HG02884 (cell line): Measurements from ENCODE around the gene GLRX5.
"Not testable (repeated sequence)": the region's sequence is repeated elsewhere in the genome, so short reads cannot be mapped to it uniquely, and the experiment has no call there.

Source experiments
- ATAC-seq: cut with Tn5 transposase; IDR thresholded peaks from one replicate; pipeline ENCODE4 v1.9.1; 2021; ENCODE audit warnings: mild to moderate bottlenecking, moderate library complexity; ENCODE audit not compliant: unreplicated experiment

GLRX5 gene

DNA sequence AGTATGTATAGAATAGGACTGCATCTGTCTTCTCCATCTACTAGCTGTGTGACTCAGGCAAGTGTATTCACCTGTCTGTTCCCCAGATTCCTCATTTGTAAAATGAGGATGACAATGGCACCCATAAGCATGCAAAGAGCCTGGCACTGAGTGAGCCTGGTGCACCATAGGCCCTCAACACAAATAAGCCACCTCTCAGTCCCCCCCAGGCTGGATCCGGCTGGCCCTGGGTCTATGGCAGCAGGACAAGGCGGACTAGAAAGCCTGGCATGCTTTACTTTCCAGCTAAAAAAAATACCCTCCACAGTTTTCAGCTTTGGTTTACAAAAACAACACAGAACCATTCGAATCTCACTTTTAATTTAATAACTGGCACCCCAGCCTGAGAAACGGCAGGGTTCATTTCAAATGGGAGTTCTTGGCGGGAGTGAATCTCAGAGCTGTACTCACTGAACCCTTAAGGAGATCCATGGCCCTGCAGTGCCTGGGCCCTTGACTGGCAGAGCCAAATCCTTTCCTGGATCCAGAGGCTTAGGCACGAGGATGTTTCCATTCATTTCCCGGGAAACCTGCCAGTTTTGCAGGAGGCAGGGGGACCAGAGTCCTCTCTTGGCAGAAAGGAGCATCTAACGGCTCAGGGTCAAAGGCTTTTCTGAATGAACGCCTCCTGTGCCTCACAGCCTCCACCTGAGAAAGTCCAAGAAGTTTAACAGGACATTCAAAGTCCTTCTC is 36.1 kb upstream of the GLRX5 start:
- no peak for ATAC-seq

DNA sequence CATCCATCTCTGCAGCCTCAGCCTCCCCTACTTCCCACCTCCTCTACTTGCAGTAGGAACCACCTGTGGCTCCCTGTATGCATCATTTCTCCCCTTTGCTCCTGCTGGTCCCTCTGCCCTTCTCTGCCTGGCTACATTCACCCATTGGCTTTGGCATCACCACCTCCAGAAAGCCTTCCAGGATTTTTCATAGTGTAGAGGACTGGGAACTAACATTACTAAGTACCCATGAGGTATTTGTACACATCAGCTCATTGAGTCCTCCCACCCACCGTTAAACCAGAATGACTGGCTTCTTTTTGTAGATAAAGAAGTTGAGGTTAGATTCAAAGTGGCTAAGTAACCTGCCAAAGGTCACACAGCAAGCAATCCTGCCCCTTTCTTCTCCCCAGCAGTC is 35.5 kb upstream of the GLRX5 start:
- no peak for ATAC-seq

DNA sequence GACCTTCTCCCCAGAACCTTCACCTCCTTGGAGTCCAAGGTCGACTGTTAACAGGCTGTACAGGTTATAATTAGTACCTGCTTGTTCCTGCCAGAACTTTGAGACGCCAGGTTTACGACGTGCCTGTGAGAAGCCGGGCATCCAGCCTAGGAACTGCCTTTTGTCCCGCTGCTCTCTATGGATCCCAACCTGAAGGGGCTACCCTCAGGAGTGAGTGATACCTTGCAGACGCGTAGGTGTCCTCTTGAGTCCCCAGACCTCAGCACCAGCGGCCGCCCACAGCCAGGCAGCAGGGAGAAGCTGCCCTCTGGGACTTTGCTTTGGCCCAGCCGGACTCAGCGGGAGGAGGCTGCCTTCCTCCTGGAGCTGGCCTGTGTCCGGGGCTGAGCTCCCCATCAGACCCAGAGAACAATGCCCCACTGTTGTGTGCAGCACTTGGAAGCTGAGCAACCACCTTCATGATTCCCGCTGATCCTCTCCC is 34.6 kb upstream of the GLRX5 start:
- ATAC-seq, result no peak

DNA sequence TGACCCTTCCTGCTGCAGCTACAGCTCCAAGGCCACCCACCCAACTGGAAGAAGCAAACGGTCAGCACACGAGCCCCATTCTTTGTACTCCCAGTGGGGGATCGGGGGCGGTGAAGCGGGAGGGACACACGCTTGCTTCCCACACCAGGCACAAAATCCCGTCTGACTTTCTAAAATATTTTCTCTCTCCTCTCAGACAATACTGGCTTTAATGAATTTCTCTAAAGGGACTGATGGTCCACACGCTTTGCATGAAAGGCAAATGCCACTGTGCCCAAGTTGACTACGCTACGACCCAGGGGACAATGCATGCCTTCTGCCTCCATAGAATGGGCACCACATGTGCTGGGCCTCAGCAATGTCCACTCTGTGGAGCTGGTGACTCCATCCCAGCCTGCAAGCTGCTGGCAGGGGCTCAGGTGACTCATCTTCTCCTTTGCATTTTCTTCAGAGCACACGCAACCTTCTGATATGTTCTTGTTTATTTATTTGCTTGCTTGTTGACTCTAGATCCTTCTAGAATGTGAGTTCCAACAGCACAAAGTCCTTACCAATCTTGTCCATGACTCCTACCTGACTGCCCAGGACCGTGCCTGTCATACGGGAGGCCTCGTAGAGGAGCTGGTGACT is 34.0 kb upstream of the GLRX5 start:
- ATAC-seq, result no peak

DNA sequence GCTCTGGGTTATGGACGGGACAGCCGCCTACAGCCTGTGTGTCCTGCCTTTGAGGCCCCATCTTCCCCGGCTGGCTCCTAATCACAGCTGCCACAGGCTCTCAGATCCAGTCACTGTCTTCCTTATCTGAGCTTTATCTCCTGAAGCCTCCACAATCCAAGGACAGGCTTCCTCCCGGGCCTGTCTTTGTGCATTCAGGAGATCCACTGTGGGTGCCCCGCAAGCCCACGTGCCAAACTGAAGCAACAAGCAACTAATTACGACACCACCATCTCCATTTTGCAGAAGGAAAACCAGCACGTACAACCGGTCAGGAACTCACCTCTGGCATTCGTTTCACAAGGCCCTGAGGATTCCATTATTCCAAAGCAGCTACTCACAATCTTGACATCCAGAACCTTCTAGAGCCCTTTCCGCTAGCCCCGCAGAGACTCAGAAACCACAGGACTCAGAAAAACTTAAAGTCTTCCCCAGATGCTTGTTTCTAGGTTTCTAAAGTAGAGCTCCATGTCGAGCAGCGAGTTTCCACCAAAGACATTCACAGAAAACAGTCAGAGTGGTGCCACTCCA is 32.4 kb upstream of the GLRX5 start:
- ATAC-seq, result no peak

DNA sequence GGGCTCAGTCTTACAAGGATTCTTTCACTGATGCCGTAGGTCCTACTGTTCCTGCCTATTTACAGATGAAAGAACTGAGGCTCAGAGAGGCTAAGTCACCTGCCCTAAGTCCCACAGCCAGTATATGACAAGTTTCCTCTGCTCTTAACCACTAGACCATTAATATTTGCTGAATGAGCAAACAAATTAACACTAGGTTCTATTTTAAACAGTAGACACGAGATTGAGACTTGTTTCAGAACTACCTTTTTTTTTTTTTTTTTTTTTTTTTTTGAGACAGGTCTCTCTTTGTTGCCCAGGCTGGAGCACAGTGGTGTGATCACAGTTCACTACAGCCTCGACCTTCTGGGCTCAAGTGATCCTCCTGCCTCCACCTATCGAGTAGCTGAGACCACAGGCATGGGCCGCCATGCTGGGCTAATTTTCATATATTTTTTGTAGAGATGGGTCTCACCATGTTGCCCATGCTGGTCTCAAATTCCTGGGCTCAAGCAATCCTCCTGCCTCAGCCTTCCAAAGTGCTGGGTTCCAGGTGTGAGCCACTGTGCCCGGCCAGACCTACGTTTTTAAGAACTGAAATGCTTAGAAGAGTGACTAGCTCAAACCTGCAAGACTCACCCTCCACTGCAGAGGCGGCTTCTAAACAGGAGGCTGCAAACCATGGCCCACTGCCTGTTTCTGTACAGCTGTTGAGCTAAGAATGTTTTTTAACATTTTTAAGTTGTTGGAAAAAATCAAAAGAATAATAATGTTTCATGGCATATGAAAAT is 31.3 kb upstream of the GLRX5 start:
- ATAC-seq, result peak; percentile 47

DNA sequence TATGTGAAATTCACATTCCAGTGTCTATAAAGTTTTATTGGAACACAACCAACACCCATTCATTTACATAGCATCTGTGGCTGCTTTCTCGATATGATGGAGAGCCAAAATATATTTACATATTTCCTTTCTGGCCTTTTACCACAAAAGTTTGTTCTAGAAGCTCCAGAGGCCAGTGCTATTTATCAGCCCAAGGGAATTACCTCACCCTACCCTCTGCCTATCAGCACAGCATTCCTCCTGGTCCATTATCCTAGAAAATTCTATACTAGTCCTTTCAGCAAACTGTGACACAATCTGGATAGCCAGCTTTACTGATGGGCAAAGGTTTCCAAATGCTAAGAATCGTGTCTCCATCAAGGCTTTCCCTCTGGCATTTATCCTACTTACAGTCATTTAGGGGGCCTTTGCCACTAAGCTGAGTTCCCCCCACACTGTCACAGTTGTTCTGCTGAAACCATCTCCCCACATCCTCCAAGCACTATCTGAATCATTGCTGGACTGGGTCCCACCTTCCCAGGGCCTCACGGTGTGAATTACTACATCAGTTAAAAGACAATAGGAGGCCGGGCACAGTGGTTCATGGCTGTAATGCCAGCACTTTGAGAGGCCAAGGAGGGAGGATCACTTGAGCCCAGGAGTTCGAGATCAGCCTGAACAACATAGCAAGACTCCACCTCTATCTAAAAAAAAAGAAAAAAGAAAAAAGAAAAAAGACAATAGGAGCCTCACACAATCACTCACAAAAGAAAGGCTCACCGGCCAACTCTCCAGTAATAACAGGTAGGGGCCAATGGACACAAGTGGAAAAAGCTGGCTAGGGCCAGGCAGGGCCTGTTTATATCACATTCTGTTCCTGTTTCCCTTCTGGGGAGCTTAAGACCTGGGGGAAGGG is 30.5 kb upstream of the GLRX5 start:
- ATAC-seq, result peak; percentile 44

DNA sequence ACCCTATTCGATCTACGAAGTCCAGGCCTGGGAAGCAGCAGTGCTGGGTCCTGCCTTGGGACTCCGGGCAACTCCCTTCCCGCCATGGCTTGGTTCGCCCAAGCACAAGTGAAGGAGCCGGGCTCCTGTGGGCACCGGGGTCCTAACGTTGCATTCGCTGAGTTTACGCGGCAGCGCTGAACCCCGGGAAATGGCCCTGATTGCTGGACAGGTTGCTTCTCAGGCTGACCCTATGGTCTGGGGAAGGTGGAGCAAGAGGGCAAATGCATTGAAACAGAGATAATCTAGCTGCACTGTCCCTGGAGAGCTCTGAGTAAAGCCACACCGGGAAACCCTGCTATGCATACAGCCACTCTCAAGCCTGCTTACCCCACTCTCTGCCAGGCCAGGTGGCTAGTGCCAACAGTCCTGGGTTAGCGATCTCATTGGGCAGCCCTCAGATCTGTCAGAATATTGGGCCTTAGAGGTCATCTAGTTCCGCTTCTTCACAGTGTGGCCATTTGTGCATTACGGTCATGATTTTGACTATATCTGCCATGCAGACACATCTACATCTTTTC is 29.7 kb upstream of the GLRX5 start:
- ATAC-seq, result no peak

DNA sequence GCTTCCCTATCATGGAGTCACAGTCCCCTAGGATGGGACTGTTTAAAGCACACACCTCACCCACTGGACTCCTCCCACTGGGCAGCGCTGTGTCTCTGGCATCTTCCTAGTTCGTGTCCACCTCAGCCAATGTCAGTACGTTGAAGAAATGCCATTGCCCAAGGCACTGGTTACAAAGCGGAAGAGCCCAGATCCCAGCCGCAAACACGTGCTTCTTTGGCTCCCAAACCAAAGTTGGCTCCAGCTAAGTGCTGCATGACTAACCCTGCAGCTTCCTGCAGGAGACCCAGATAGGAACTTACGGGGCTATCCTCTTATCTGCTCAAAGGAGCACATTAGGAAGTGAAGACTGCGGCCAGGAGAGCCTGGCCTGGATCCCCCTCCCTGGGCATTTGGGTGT is 27.7 kb upstream of the GLRX5 start:
- no peak for ATAC-seq

DNA sequence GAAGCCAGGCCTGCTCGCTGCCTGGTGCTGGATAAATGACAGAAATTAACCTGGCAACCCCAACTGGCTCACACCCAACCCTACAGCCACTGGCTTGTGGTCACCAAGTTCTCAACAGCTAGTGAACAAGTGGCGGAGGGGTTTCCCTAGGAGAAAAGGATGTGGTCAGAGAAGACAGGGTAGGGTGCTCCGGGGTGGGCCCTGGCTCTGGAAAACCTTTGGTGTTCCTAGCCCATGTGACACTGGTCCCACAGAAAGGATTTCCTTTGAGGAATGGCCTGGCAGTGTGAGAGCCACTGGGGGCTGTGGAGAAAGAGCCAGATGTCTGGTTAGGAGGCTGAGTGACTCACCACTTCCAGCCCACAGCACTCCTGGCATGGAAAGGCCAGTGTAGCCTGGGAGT is 27.1 kb upstream of the GLRX5 start:
- ATAC-seq, result no peak

DNA sequence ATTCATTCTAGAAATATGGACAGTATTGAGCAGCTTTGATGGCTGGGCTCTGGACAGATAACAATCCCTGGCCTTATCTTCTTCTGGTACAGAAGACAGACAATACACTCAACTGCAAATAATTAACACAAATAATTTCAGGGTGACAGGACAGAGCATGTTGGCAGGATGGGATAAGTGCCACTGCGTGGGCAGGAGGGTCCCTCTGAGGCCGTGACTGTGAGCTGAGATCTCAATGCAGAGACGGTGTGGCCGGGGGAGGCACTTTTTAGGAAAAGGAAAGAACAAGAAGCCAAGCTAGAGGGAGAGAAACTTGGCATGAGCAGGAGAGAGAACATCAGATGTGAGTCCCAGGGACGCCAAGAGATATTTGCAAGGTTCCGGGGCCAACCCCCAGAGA is 26.5 kb upstream of the GLRX5 start:
- ATAC-seq, result no peak

DNA sequence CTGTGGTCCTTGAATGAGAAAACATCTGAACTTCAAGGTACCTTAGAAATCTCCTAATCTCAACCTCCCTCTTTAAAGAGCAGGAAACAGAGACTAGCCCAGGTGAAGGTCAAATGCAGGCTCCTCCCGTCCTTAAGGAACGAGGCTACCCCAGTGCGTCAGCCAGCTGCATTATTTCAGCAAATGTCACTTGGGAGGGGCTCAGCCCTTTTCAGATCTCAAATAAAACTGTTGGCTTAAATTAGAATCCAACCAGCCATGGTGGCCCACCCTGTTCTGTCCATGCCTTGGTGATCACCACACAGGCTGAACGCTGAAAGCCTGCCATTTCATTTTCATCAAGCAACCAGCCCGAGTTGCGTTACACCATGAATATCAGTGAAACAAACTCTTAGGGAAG is 25.4 kb upstream of the GLRX5 start:
- ATAC-seq, result no peak

DNA sequence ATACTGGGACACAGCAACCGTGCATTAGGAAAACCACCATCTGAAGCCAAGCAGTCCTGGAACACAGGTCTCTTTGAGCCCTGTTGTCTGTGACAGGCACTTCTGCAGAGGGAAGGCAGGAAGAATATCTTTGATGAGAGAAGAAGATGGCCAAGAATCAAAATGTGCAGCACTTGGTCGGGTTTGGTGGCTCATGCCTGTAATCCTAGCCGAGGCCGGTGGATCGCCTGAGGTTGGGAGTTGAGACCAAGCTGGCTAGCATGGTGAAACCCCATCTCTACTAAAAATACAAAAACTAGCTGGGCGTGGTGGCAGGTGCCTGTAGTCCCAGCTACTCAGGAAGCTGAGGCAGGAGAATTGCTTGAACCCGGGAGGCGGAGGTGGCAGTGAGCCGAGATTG is 24.5 kb upstream of the GLRX5 start:
- ATAC-seq, result not testable (repeated sequence)

DNA sequence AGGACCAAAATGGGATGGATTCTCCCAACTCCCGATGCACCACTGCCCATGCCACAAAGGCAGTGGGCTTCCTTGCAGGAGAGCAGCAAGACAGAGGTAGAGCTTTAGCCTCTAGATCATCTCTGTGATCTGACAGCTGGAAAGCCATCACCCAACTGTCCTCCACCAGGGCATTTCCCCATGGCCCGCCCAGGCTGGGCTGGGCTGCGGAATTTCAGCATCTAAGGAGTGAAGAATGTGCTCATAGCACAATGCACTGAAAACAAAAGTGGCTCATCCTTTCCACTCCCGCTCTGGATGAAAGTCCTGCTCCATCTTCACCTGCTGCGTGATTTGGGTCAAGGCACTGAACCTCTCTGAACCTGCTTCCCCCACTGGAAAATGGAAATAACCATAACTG is 24.0 kb upstream of the GLRX5 start:
- no peak for ATAC-seq

DNA sequence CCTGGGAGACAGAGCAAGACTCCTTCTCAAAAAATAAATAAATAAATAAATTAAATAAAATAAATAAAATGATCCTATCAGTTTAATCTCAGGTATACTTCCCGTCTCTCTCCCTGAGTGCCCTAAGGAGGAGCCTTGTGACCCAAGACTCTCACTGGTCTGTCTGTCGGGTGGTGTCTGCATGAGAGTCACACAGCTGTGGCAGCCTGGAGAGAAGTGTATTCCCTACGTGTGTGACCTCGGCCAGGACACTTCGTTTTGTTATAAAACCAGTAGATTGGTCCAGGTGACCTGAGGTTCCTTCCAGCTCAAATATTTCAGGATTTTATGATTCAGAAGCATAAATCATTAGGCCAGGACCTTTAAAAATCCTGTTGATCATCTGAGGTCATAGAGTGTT is 23.2 kb upstream of the GLRX5 start:
- no peak for ATAC-seq

DNA sequence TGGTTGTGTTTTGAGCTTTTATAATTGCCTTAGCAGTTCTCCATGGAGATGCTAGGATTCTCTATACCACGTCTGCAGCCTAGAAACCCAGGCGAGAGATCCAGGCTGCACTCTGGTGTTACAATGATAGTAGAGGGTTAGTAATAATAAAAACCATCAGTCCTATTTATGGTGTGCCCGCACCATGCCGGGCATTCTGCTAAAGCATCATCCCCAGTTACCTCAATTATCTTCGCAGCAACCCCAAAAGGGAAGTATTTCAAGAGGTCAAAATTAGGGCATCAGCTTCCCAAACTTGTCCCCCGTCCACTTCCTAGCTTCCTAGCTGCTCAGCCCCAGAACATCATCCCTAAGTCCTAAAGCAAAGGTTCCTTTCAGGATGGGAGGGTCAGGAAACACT is 21.6 kb upstream of the GLRX5 start:
- ATAC-seq, result no peak

DNA sequence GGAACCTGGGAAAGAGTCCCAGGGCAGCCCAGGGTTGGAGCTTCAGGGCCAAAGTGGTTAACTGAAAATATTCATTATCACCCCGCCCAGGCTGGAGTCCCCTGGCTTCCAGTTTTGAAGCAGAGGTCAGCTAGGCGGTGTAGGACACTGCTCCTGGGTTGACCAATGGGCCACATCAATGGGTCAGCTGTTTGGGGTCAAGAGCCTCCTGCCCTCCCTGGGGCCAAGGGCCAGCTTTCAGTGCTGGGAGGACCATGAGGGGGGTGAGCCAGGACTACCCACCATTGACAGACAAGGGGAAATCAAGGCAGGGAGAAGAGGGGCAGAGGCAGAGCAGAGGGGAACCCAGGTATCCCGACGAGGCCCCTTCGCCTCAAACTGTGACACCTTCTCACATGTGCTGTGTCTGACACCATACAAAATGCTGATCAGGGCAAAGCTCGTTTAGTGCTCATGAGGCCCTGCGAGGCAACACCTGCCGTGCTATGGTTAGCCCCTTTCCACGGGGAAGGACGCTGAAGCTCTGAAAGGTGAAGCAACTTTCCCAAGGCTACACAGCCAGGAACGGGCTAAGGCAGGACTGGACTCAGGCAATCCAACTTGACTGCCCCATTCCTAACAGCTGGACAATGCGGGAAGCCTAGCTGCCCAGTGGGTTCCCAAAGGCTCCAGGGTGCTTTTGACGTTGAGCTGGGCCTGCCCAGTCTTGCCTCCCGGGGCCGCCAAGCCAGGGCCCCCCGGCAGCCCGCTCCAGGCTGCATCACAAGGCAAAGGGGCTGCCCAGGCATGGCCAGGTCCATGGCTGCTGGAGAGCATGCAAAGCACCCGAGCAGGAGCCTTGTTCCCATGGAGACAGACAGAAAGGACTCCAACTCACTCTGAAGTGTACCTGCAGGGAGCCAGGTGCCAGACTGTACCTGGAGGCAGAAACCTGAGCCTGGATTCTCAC is 20.4 kb upstream of the GLRX5 start:
- no peak for ATAC-seq

DNA sequence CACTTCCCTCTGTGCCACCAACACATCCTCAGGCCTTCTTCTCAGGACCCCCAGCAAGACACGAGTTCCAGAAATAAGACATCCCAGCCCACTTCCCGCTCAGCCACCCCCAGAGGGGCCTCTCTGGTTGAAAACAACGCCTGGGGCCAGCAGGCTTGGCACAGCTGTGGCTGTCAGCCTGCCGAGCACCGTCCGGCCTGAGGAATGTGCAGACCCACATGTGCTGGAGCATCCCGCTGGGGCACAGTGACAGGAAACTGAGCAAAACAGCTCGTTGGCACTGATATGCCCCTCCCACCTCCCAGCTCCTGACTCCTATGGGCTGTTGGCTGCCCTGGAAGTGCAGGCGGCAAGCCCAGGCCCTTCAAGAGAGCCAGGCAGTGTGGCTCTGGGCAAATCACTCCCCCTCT is 19.8 kb upstream of the GLRX5 start:
- ATAC-seq, result no peak
